Uterus (tissue), 2 donors: Measurements from ENCODE around the gene UBE2D2.
"Not testable (repeated sequence)": the region's sequence is repeated elsewhere in the genome, so short reads cannot be mapped to it uniquely, and the experiment has no call there.

Experiments used
- CTCF ChIP-seq, 4 experiments: fragments of 200-600 bp in 2 of 4; fragments of 450-650 bp in 2 of 4; sonication (generic) in 2 of 4; IDR thresholded peaks; one replicate each; pipeline ENCODE4 v1.5.1; 2016 to 2019; ENCODE audit warnings: antibody characterized with exemption in 4 of 4, mild to moderate bottlenecking in 2 of 4, moderate library complexity in 1 of 4
- POLR2A ChIP-seq, 2 donors: fragments of 450-650 bp; IDR thresholded peaks; one replicate each; pipeline ENCODE4 v1.6.1; 2016; ENCODE audit warnings: antibody characterized with exemption in 2 of 2, mild to moderate bottlenecking in 1 of 2, moderate library complexity in 1 of 2

GRCh38 chr5:139525586-139526308 lies 35.4 kb upstream of the UBE2D2 start:
- not testable (repeated sequence) for TF ChIP-seq POLR2A, CTCF (IDR thresholded peaks at IDR 0.05)
